Keratinocyte (primary cell): ENCODE results near the gene EVI5L. TPM values are rescaled to one million over a fixed set of nuclear protein-coding genes. Genes with fewer than 3 reads are reported as not detected.

Experiments
- DNase-seq: peaks from one replicate; pipeline ENCODE4 v3.0.0-alpha.2; 2011; ENCODE audit warnings: low read depth, missing footprints, low spot score
- FAIRE-seq: peaks from 2 replicates; lab custom pipeline; 2011; peaks lifted over from hg19 to GRCh38; lab: Jason Lieb, UNC
- H2AFZ ChIP-seq: 2 replicates; pipeline ENCODE4 v1.6.0; 2012; ENCODE audit warnings: low read length, control low read depth, inconsistent platforms; ENCODE audit not compliant: control insufficient read depth
- H3K27ac ChIP-seq: 2 replicates; pipeline ENCODE4 v1.5.1; 2011; ENCODE audit warnings: low read length; ENCODE audit not compliant: control insufficient read depth, insufficient read depth
- H3K27me3 ChIP-seq: 3 replicates; pipeline ENCODE4 v1.6.0; 2011; ENCODE audit warnings: low read length; ENCODE audit not compliant: control insufficient read depth, insufficient read depth; ENCODE audit errors: extremely low read depth
- H3K36me3 ChIP-seq, 2 experiments: 2 replicates in 1 of 2; 3 replicates in 1 of 2; pipeline ENCODE4 v1.5.1; 2011; ENCODE audit warnings: low read length in 2 of 2, mild to moderate bottlenecking in 1 of 2; ENCODE audit not compliant: control insufficient read depth in 2 of 2, insufficient read depth in 2 of 2; ENCODE audit errors: extremely low read depth in 1 of 2
- H3K4me1 ChIP-seq: 3 replicates; pipeline ENCODE4 v1.5.1; 2011; ENCODE audit warnings: low read length; ENCODE audit not compliant: control insufficient read depth, insufficient read depth; ENCODE audit errors: extremely low read depth
- H3K4me2 ChIP-seq: 3 replicates; pipeline ENCODE4 v1.6.0; 2011; ENCODE audit warnings: low read depth, low read length; ENCODE audit not compliant: control insufficient read depth, insufficient read depth; ENCODE audit errors: extremely low read depth
- H3K4me3 ChIP-seq, 3 experiments: fragments of 200-600 bp in 1 of 3; sonication (generic) in 1 of 3; 2 replicates in 2 of 3; 3 replicates in 1 of 3; pipeline ENCODE4 v1.5.1; 2011 to 2016; ENCODE audit warnings: low read length in 3 of 3, mild to moderate bottlenecking in 3 of 3, control low read depth in 2 of 3, inconsistent platforms in 1 of 3, low read depth in 1 of 3, mixed read lengths in 1 of 3, mixed run types in 1 of 3, moderate library complexity in 1 of 3; ENCODE audit not compliant: control insufficient read depth in 2 of 3, insufficient read depth in 2 of 3; ENCODE audit errors: extremely low read depth in 1 of 3
- H3K79me2 ChIP-seq: 2 replicates; pipeline ENCODE4 v1.6.0; 2012; ENCODE audit warnings: low read length; ENCODE audit not compliant: control insufficient read depth, insufficient read depth
- H3K9ac ChIP-seq: 3 replicates; pipeline ENCODE4 v1.6.0; 2011; ENCODE audit warnings: low read length; ENCODE audit not compliant: control insufficient read depth, insufficient read depth; ENCODE audit errors: extremely low read depth
- H3K9me1 ChIP-seq: 3 replicates; pipeline ENCODE4 v1.6.0; 2011; ENCODE audit warnings: low read length; ENCODE audit not compliant: control insufficient read depth, insufficient read depth; ENCODE audit errors: extremely low read depth
- H3K9me3 ChIP-seq: 2 replicates; pipeline ENCODE4 v1.5.1; 2012; ENCODE audit warnings: low read depth, low read length; ENCODE audit not compliant: control insufficient read depth
- H4K20me1 ChIP-seq: 3 replicates; pipeline ENCODE4 v1.6.0; 2011; ENCODE audit warnings: low read length; ENCODE audit not compliant: control insufficient read depth, insufficient read depth; ENCODE audit errors: extremely low read depth
- EZH2 ChIP-seq: IDR thresholded peaks from one replicate; pipeline ENCODE4 v1.6.1; 2012; ENCODE audit warnings: inconsistent platforms, mild to moderate bottlenecking, low read length, moderate library complexity
- dilution Hi-C: fragments of 300-500 bp; cut with MboI; formaldehyde crosslinking; loops from one replicate; pipeline ENCODE4 v1.7.0; 2020; ENCODE audit warnings: low sequenced_read_pairs; ENCODE audit not compliant: extremely low pct_ligation_motif_present
- polyA plus RNA-seq, 5 experiments: library from polyadenylated mRNA; depleted of rRNA in 3 of 5; stranded (reverse) in 3 of 5; stranded (forward) in 1 of 5; unstranded in 1 of 5; fragments of >200 nt; gene quantifications; 1 replicate in 1 of 5; 2 replicates in 3 of 5; 3 replicates in 1 of 5; pipeline versions ENCODE4 v1.2.1 to v1.2.3, GENCODE V29; 2011 to 2012; ENCODE audit warnings: missing spikeins in 2 of 5, low read depth in 1 of 5, low replicate concordance in 1 of 5
- TF ChIP-seq, protein P1 (sequence below), 3 experiments: IDR thresholded peaks in 1 of 3; conservative IDR thresholded peaks in 1 of 3; optimal IDR thresholded peaks in 1 of 3; 2 replicates in 2 of 3; 3 replicates in 1 of 3; pipeline versions ENCODE3 to v1.5.1; 2011; ENCODE audit warnings: low read length in 3 of 3, mild to moderate bottlenecking in 3 of 3, moderate library complexity in 2 of 3, control low read depth in 1 of 3, inconsistent platforms in 1 of 3; ENCODE audit not compliant: insufficient read depth in 2 of 3; ENCODE audit errors: extremely low read depth in 1 of 3

The EVI5L gene
- polyA plus RNA-seq, 1 donor (not counting 4 experiments of a cell fraction or from before 2014, with no cell fraction given) = 7.5 TPM

DNA sequence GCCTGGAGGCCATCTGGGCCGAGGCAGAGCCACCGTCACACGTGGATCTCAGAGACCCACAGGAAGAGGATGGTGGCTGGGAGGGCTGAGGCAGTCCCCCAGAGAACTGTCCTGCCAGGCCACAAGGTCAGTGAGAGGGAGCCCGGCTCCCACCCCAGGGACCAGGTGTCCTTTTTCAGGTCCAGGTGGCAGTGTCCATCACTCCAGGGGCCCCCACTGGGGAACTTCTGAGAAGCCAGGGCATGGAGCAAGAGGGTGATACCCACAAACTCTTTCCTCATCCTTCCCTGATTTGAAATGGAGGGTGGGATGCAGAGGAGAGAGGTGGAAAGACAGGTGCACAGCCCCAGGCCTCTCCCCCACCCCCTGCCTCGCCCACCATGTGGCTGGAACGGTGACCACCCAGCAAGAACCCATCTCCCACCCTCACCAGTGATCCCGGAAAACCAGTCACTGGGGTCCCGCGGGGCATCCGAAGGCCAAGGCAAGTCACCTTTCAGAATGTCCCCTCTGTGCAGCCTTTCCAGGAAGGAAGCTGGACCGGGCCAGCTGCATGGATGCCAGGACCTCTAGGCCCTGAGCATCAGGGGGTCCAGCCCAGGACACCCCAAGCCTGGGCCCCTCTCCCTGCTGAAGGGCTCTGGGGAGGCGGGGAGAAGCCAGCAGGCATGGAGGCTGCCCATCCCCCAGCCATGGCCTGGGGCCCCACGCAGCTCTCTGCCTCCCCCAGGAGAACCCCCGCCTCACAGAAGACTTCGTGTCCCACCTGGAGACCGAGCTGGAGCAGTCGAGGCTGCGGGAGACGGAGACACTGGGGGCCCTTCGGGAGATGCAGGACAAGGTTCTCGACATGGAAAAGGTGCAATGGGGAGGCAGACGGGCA lies 30.1 kb downstream of the EVI5L start:
- TF ChIP-seq, protein P1, sequence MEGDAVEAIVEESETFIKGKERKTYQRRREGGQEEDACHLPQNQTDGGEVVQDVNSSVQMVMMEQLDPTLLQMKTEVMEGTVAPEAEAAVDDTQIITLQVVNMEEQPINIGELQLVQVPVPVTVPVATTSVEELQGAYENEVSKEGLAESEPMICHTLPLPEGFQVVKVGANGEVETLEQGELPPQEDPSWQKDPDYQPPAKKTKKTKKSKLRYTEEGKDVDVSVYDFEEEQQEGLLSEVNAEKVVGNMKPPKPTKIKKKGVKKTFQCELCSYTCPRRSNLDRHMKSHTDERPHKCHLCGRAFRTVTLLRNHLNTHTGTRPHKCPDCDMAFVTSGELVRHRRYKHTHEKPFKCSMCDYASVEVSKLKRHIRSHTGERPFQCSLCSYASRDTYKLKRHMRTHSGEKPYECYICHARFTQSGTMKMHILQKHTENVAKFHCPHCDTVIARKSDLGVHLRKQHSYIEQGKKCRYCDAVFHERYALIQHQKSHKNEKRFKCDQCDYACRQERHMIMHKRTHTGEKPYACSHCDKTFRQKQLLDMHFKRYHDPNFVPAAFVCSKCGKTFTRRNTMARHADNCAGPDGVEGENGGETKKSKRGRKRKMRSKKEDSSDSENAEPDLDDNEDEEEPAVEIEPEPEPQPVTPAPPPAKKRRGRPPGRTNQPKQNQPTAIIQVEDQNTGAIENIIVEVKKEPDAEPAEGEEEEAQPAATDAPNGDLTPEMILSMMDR (optimal IDR thresholded peaks at IDR 0.05 in 1 of 3, IDR thresholded peaks at IDR 0.05 in 1 of 3, conservative IDR thresholded peaks at IDR 0.05 in 1 of 3; ENCODE audit: extremely low read depth in 1 of 3, insufficient read depth in 2 of 3, low read length in 3 of 3) = no peak
- TF ChIP-seq EZH2 = no peak
- Histone ChIP-seq H3K36me3 (peaks cover 0 to 8% of the 10 kb centered on the region in 2 experiments), H2AFZ (no peak overlapping the region), H3K27me3 (no peaks in the 10 kb centered on the region), H3K4me2 (no peak overlapping the region), H3K4me1 (peaks cover 3% of the 10 kb centered on the region), H3K9ac (no peak overlapping the region), H3K9me3 (no peaks in the 10 kb centered on the region), H3K27ac (no peak overlapping the region), H3K9me1 (no peaks in the 10 kb centered on the region), H3K4me3 (no peak overlapping the region), H3K79me2 (no peaks in the 10 kb centered on the region), H4K20me1 (no peaks in the 10 kb centered on the region)
- FAIRE-seq (no peak), DNase-seq (no peak)
- dilution Hi-C loops = no loop called here

DNA sequence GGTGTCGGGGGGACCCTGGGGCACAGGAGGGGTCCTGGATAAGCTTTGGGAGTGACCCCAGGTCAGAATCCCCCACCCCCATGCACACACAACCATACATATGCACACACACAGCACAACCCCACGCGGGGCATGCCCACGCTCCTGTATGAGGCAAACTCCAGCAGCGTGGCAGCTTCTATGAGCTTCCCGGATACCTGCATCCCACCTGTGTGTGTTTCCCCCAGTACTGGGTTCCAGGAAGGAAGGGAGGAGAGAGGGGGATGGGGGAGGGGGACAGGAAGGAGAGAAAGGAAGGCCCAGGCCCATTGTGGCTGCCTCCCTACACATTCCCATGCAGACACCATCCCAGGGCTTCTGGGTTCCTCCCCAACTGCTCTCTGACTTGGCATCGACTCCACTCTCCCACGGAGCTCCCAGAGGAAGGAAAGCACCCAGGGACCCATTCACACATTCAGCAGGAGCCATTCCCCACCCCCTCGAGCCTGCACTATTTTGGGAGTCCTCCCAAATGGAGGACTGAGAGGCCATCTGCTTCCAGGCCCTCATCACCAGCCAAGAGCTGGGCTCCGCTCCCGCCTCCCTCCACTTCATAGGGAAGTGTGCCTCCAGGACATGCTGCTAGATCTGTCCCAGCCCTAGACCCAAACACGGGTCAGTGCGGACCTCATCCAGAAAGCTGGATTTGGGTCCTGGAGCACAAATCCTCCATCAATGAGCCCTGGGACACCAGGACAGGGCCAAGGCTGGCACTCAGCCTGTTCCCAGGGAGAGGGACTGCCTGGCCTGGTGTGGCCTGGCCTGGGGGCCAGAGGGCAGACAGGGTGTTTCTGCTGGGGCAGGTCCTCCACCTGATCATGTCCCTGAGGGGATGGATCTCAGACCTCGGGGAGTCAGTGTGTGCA lies 30.9 kb downstream of the EVI5L start:
- no peak overlapping the region for H3K4me3 ChIP-seq
- H2AFZ ChIP-seq = no peak overlapping the region
- dilution Hi-C loops = no loop called here
- no peaks in the 10 kb centered on the region for H3K27me3 ChIP-seq
- H3K79me2 ChIP-seq = no peaks in the 10 kb centered on the region
- DNase-seq (no peak), FAIRE-seq (no peak)
- H3K36me3 ChIP-seq = peaks cover 0 to 8% of the 10 kb centered on the region in 2 experiments
- no peak overlapping the region for H3K9ac ChIP-seq
- H3K9me3 ChIP-seq = no peaks in the 10 kb centered on the region
- H3K27ac ChIP-seq = no peak overlapping the region
- H3K4me1 ChIP-seq = peaks cover 8% of the 10 kb centered on the region
- no peak for TF ChIP-seq EZH2
- TF ChIP-seq, protein P1 (optimal IDR thresholded peaks at IDR 0.05 in 1 of 3, IDR thresholded peaks at IDR 0.05 in 1 of 3, conservative IDR thresholded peaks at IDR 0.05 in 1 of 3; ENCODE audit: extremely low read depth in 1 of 3, insufficient read depth in 2 of 3, low read length in 3 of 3) = no peak
- H4K20me1 ChIP-seq = no peaks in the 10 kb centered on the region
- H3K9me1 ChIP-seq = no peaks in the 10 kb centered on the region
- H3K4me2 ChIP-seq = no peak overlapping the region
